GM12872 (cell line): ENCODE measurements around the gene ADGRB3.

Experiments
- CTCF ChIP-seq: IDR thresholded peaks from 3 replicates; pipeline ENCODE4 v1.5.1; 2011; ENCODE audit warnings: low read depth, mild to moderate bottlenecking, low read length, moderate library complexity; ENCODE audit not compliant: insufficient read depth

The ADGRB3 gene

GRCh38 chr6:68774843-68775242 lies 139.8 kb downstream of the ADGRB3 start:
- no peak for TF ChIP-seq CTCF

GRCh38 chr6:68776354-68776753 lies 141.3 kb downstream of the ADGRB3 start:
- no peak for TF ChIP-seq CTCF

- TF ChIP-seq CTCF: no peak
Measured at GRCh38 chr6:68777956-68778355, 142.9 kb downstream of the ADGRB3 start.

GRCh38 chr6:68778356-68779020 lies 143.4 kb downstream of the ADGRB3 start:
- TF ChIP-seq CTCF: peak; percentile 53

GRCh38 chr6:68779366-68779765 lies 144.3 kb downstream of the ADGRB3 start:
- TF ChIP-seq CTCF: no peak

- TF ChIP-seq CTCF: no peak
Measured at GRCh38 chr6:68826501-68826900, 191.4 kb downstream of the ADGRB3 start.

GRCh38 chr6:68834551-68834950 lies 199.5 kb downstream of the ADGRB3 start:
- no peak for TF ChIP-seq CTCF
